WTC11 (cell line): ENCODE data around the gene ZC3H12C. TPM values are rescaled to one million over a fixed set of nuclear protein-coding genes. Genes with fewer than 3 reads are reported as not detected.

Source experiments
- ATAC-seq: fragments of 200-7000 bp; cut with Tn5 transposase; 2 replicates; pipeline ENCODE4 v1.10.0; 2021; ENCODE audit warnings: mild to moderate bottlenecking, moderate library complexity
- CTCF ChIA-PET: fragments of 300-600 bp; sonication (Branson Sonifier 250); formaldehyde crosslinking; loops from one replicate; lab custom pipeline; 2021; ENCODE audit warnings: antibody characterized with exemption; lab: Charles Lee
- POLR2A ChIA-PET: fragments of 350-600 bp; sonication (Branson Sonifier 250); formaldehyde crosslinking; loops from one replicate; lab custom pipeline; 2021; ENCODE audit warnings: antibody characterized with exemption; lab: Charles Lee
- DNase-seq: peaks from one replicate; pipeline ENCODE4 v3.0.0; 2021; ENCODE audit warnings: low spot score
- H3K27ac Mint-ChIP-seq: 2 replicates; pipeline ENCODE4 v1.8.0; 2021; ENCODE audit warnings: mixed read lengths
- H3K27me3 Mint-ChIP-seq: 2 replicates; pipeline ENCODE4 v1.8.0; 2021; ENCODE audit warnings: low read depth, mild to moderate bottlenecking, moderate library complexity, mixed read lengths
- H3K36me3 Mint-ChIP-seq: 2 replicates; pipeline ENCODE4 v1.8.0; 2021; ENCODE audit warnings: mixed read lengths
- H3K4me1 Mint-ChIP-seq: 2 replicates; pipeline ENCODE4 v1.8.0; 2022; ENCODE audit warnings: mixed read lengths
- H3K4me3 Mint-ChIP-seq: 2 replicates; pipeline ENCODE4 v1.8.0; 2021; ENCODE audit warnings: mild to moderate bottlenecking, moderate library complexity, mixed read lengths
- H3K9me3 Mint-ChIP-seq: 2 replicates; pipeline ENCODE4 v1.8.0; 2021; ENCODE audit warnings: mixed read lengths
- ELF4 ChIP-seq: sonication (generic); formaldehyde crosslinking; IDR thresholded peaks from 2 replicates; pipeline ENCODE4 v1.8.1; 2022; ENCODE audit warnings: low read depth, mild to moderate bottlenecking, moderate library complexity, missing genetic modification reagents
- ESRRA ChIP-seq: sonication (generic); formaldehyde crosslinking; IDR thresholded peaks from 2 replicates; pipeline ENCODE4 v1.8.1; 2022; ENCODE audit warnings: mild to moderate bottlenecking, missing genetic modification reagents, borderline replicate concordance
- HMGA2 ChIP-seq: fragments of 250-450 bp; sonication (Bioruptor Pico); IDR thresholded peaks from 2 replicates; pipeline ENCODE4 v1.4.0; 2021; ENCODE audit warnings: mild to moderate bottlenecking, moderate library complexity
- KAT7 ChIP-seq: sonication (generic); formaldehyde crosslinking; IDR thresholded peaks from 2 replicates; pipeline ENCODE4 v1.8.1; 2023; ENCODE audit warnings: missing genetic modification reagents, mild to moderate bottlenecking, borderline replicate concordance
- NR1H2 ChIP-seq: sonication (generic); formaldehyde crosslinking; IDR thresholded peaks from 2 replicates; pipeline ENCODE4 v1.9.0; 2021; ENCODE audit warnings: mild to moderate bottlenecking, moderate library complexity, missing genetic modification reagents
- ZBTB43 ChIP-seq: sonication (generic); formaldehyde crosslinking; IDR thresholded peaks from 2 replicates; pipeline ENCODE4 v1.8.1; 2023; ENCODE audit warnings: mild to moderate bottlenecking, missing genetic modification reagents
- ZNF219 ChIP-seq: sonication (generic); formaldehyde crosslinking; IDR thresholded peaks from 2 replicates; pipeline ENCODE4 v1.8.0; 2023; ENCODE audit warnings: missing genetic modification reagents, mild to moderate bottlenecking, borderline replicate concordance
- ZNF396 ChIP-seq: fragments of 250-450 bp; sonication (Bioruptor Pico); IDR thresholded peaks from 2 replicates; pipeline ENCODE4 v1.8.0; 2021; ENCODE audit warnings: mild to moderate bottlenecking, moderate library complexity, borderline replicate concordance
- ZNF416 ChIP-seq: fragments of 250-450 bp; sonication (Bioruptor Pico); IDR thresholded peaks from 2 replicates; pipeline ENCODE4 v1.9.0; 2021; ENCODE audit warnings: mild to moderate bottlenecking, inconsistent platforms
- ZNF423 ChIP-seq: fragments of 250-450 bp; sonication (Bioruptor Pico); IDR thresholded peaks from 2 replicates; pipeline ENCODE4 v2.1.2; 2022; ENCODE audit warnings: mild to moderate bottlenecking, moderate library complexity
- ZSCAN18 ChIP-seq: fragments of 250-450 bp; sonication (Bioruptor Pico); IDR thresholded peaks from 2 replicates; pipeline ENCODE4 v2.1.2; 2022; ENCODE audit warnings: mild to moderate bottlenecking, moderate library complexity
- total RNA-seq: library from RNA; stranded (reverse); gene quantifications from 3 replicates; pipeline ENCODE4 v1.2.3, GENCODE V29; 2021
- TF ChIP-seq, protein P1 (sequence below): sonication (generic); formaldehyde crosslinking; IDR thresholded peaks from 2 replicates; pipeline ENCODE4 v1.8.0; 2022; ENCODE audit warnings: mild to moderate bottlenecking, missing genetic modification reagents
- TF ChIP-seq, protein P2 (sequence below): sonication (generic); formaldehyde crosslinking; IDR thresholded peaks from 2 replicates; pipeline ENCODE4 v1.8.0; 2023; ENCODE audit warnings: mild to moderate bottlenecking, missing genetic modification reagents
- TF ChIP-seq, protein P3 (sequence below): sonication (generic); formaldehyde crosslinking; conservative IDR thresholded peaks from 2 replicates; pipeline ENCODE4 v1.8.1; 2023; ENCODE audit warnings: mild to moderate bottlenecking, low read depth, missing genetic modification reagents, moderate library complexity
- TF ChIP-seq, protein P4 (sequence below): sonication (generic); formaldehyde crosslinking; IDR thresholded peaks from 2 replicates; pipeline ENCODE4 v1.8.1; 2023; ENCODE audit warnings: mild to moderate bottlenecking, moderate library complexity, missing genetic modification reagents

ZC3H12C gene
- total RNA-seq, 1 experiment from 2014 or later, result 2.4 TPM

DNA sequence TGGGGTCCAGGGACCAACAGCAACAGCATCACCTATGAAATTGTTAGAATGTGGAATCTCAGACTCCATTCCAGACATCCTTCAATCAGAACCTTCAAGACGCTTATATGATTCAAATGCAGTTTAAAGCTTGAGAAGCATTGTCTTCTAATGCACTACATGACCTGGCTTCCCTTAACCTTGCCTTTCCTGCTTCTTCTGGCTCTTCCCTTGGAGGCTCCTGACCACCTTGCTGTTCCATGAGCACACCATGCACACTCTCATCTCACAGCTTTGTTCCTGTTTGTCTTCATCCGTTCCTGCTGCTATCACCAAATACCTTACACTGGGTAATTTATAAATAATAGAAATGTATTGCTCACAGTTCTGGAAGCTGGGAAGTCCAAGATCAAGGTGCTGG is 26.1 kb downstream of the ZC3H12C start:
- Mint-ChIP-seq H3K27ac (peak overlapping the region; percentile 18; the same call in 1 of the 2 replicates), H3K4me3 (no peak overlapping the region), H3K9me3 (no peaks in the 10 kb centered on the region)
- no peak for ATAC-seq
- no peak for DNase-seq
- TF ChIP-seq KAT7 (no peak), ELF4 (CRISPR knock-in tag) (no peak), ZNF396 (CRISPR knock-in tag) (no peak), ZSCAN18 (CRISPR knock-in tag) (no peak), HMGA2 (CRISPR knock-in tag) (no peak), ZNF219 (CRISPR knock-in tag) (no peak), NR1H2 (CRISPR knock-in tag) (no peak), ESRRA (CRISPR knock-in tag) (no peak), ZNF416 (no peak), ZNF423 (CRISPR knock-in tag) (no peak), ZBTB43 (CRISPR knock-in tag) (no peak)
- TF ChIP-seq, protein P1, sequence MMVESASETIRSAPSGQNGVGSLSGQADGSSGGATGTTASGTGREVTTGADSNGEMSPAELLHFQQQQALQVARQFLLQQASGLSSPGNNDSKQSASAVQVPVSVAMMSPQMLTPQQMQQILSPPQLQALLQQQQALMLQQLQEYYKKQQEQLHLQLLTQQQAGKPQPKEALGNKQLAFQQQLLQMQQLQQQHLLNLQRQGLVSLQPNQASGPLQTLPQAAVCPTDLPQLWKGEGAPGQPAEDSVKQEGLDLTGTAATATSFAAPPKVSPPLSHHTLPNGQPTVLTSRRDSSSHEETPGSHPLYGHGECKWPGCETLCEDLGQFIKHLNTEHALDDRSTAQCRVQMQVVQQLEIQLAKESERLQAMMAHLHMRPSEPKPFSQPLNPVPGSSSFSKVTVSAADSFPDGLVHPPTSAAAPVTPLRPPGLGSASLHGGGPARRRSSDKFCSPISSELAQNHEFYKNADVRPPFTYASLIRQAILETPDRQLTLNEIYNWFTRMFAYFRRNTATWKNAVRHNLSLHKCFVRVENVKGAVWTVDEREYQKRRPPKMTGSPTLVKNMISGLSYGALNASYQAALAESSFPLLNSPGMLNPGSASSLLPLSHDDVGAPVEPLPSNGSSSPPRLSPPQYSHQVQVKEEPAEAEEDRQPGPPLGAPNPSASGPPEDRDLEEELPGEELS (CRISPR knock-in tag), result no peak
- TF ChIP-seq, protein P2, sequence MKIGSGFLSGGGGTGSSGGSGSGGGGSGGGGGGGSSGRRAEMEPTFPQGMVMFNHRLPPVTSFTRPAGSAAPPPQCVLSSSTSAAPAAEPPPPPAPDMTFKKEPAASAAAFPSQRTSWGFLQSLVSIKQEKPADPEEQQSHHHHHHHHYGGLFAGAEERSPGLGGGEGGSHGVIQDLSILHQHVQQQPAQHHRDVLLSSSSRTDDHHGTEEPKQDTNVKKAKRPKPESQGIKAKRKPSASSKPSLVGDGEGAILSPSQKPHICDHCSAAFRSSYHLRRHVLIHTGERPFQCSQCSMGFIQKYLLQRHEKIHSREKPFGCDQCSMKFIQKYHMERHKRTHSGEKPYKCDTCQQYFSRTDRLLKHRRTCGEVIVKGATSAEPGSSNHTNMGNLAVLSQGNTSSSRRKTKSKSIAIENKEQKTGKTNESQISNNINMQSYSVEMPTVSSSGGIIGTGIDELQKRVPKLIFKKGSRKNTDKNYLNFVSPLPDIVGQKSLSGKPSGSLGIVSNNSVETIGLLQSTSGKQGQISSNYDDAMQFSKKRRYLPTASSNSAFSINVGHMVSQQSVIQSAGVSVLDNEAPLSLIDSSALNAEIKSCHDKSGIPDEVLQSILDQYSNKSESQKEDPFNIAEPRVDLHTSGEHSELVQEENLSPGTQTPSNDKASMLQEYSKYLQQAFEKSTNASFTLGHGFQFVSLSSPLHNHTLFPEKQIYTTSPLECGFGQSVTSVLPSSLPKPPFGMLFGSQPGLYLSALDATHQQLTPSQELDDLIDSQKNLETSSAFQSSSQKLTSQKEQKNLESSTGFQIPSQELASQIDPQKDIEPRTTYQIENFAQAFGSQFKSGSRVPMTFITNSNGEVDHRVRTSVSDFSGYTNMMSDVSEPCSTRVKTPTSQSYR (CRISPR knock-in tag), result no peak
- TF ChIP-seq, protein P3, sequence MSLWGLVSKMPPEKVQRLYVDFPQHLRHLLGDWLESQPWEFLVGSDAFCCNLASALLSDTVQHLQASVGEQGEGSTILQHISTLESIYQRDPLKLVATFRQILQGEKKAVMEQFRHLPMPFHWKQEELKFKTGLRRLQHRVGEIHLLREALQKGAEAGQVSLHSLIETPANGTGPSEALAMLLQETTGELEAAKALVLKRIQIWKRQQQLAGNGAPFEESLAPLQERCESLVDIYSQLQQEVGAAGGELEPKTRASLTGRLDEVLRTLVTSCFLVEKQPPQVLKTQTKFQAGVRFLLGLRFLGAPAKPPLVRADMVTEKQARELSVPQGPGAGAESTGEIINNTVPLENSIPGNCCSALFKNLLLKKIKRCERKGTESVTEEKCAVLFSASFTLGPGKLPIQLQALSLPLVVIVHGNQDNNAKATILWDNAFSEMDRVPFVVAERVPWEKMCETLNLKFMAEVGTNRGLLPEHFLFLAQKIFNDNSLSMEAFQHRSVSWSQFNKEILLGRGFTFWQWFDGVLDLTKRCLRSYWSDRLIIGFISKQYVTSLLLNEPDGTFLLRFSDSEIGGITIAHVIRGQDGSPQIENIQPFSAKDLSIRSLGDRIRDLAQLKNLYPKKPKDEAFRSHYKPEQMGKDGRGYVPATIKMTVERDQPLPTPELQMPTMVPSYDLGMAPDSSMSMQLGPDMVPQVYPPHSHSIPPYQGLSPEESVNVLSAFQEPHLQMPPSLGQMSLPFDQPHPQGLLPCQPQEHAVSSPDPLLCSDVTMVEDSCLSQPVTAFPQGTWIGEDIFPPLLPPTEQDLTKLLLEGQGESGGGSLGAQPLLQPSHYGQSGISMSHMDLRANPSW (CRISPR knock-in tag), result no peak
- TF ChIP-seq, protein P4, sequence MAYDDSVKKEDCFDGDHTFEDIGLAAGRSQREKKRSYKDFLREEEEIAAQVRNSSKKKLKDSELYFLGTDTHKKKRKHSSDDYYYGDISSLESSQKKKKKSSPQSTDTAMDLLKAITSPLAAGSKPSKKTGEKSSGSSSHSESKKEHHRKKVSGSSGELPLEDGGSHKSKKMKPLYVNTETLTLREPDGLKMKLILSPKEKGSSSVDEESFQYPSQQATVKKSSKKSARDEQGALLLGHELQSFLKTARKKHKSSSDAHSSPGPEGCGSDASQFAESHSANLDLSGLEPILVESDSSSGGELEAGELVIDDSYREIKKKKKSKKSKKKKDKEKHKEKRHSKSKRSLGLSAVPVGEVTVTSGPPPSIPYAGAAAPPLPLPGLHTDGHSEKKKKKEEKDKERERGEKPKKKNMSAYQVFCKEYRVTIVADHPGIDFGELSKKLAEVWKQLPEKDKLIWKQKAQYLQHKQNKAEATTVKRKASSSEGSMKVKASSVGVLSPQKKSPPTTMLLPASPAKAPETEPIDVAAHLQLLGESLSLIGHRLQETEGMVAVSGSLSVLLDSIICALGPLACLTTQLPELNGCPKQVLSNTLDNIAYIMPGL, result no peak
- TF ChIP-seq, all 79 proteins: peak for 0
- H3K27me3 Mint-ChIP-seq, result no peaks in the 10 kb centered on the region
- peaks cover 12% of the 10 kb centered on the region for H3K4me1 Mint-ChIP-seq
- ChIA-PET POLR2A (interaction anchor here (0.6 kb wide), 1 partner anchor 1546 kb away, joined by 3 read pairs; no protein-coding TSS in a partner anchor), CTCF (no interaction called here)
- H3K36me3 Mint-ChIP-seq, result no peaks in the 10 kb centered on the region
